Gastroesophageal sphincter (tissue), 3 donors: Measurements from ENCODE around the gene LY9.

ENCODE experiments used
- CTCF ChIP-seq, 4 experiments: fragments of 200-600 bp in 2 of 4; fragments of 450-650 bp in 2 of 4; sonication (generic) in 1 of 4; IDR thresholded peaks; one replicate each; pipeline ENCODE4 v1.5.1; 2017 to 2019; ENCODE audit warnings: antibody characterized with exemption in 4 of 4, mild to moderate bottlenecking in 2 of 4, moderate library complexity in 2 of 4
- EP300 ChIP-seq: sonication (generic); formaldehyde crosslinking; IDR thresholded peaks from one replicate; pipeline ENCODE4 v1.6.1; 2017; ENCODE audit warnings: antibody characterized with exemption, mild to moderate bottlenecking
- POLR2A ChIP-seq, 2 donors: fragments of 450-650 bp; IDR thresholded peaks; one replicate each; pipeline ENCODE4 v1.6.1; 2017; ENCODE audit warnings: antibody characterized with exemption in 2 of 2, mild to moderate bottlenecking in 2 of 2, moderate library complexity in 1 of 2
- POLR2AphosphoS5 ChIP-seq: sonication (generic); formaldehyde crosslinking; IDR thresholded peaks from one replicate; pipeline ENCODE4 v1.6.1; 2017; ENCODE audit warnings: antibody characterized with exemption

GRCh38 chr1:160801836-160802580 is 6.0 kb downstream of the LY9 start:
- TF ChIP-seq CTCF (IDR thresholded peaks at IDR 0.05) (no peak), EP300 (no peak), POLR2A (IDR thresholded peaks at IDR 0.05) (no peak), POLR2AphosphoS5 (no peak)
